D721Med (cell line): ENCODE measurements around the gene ALAS1.
"Not testable (repeated sequence)": the region's sequence is repeated elsewhere in the genome, so short reads cannot be mapped to it uniquely, and the experiment has no call there.

Experiments used
- DNase-seq: peaks from one replicate; pipeline ENCODE4 v3.0.0; 2011; ENCODE audit warnings: low spot score; ENCODE audit not compliant: insufficient read length
- FAIRE-seq: peaks from 2 replicates; lab custom pipeline; 2011; peaks lifted over from hg19 to GRCh38; lab: Jason Lieb, UNC
- CTCF ChIP-seq: IDR thresholded peaks from 2 replicates; pipeline ENCODE4 v1.5.1; 2012; ENCODE audit warnings: mild to moderate bottlenecking, control low read depth; ENCODE audit not compliant: insufficient read depth; ENCODE audit errors: missing control alignments

ALAS1 gene

GRCh38 chr3:52197842-52198625 is at the start of gene ALAS1:
Gene ALAS1 (plus strand): TSS chr3:52198160. CDS start chr3:52199242, 1,082 bp downstream.
- TF ChIP-seq CTCF: no peak

GRCh38 chr3:52149021-52149420 is 48.9 kb upstream of the ALAS1 start:
- FAIRE-seq (no peak), DNase-seq (no peak)
- TF ChIP-seq CTCF: no peak

More at GRCh38 chr3:52197842-52198625, at the start of gene ALAS1:
- peak; percentile 97 for DNase-seq
- FAIRE-seq: no peak

- no peak for DNase-seq
Measured at GRCh38 chr3:52149726-52150125, 48.2 kb upstream of the ALAS1 start.

GRCh38 chr3:52150357-52150756 is 47.6 kb upstream of the ALAS1 start:
- FAIRE-seq: no peak
- no peak for DNase-seq

More at GRCh38 chr3:52149726-52150125, 48.2 kb upstream of the ALAS1 start:
- no peak for TF ChIP-seq CTCF
- FAIRE-seq: no peak

GRCh38 chr3:52150860-52151259 is 47.1 kb upstream of the ALAS1 start:
- FAIRE-seq: no peak
- DNase-seq: no peak
- no peak for TF ChIP-seq CTCF

More at GRCh38 chr3:52150357-52150756, 47.6 kb upstream of the ALAS1 start:
- TF ChIP-seq CTCF: no peak

- not testable (repeated sequence) for FAIRE-seq, DNase-seq
Measured at GRCh38 chr3:52151991-52152390, 46.0 kb upstream of the ALAS1 start.

- DNase-seq (no peak), FAIRE-seq (no peak)
- TF ChIP-seq CTCF: no peak
Measured at GRCh38 chr3:52153389-52154096, 44.4 kb upstream of the ALAS1 start.
